ENCODE data around the gene SMKR1. TPM values are rescaled to one million over a fixed set of nuclear protein-coding genes. Genes with fewer than 3 reads are reported as not detected.
"Not testable (repeated sequence)": the region's sequence is repeated elsewhere in the genome, so short reads cannot be mapped to it uniquely, and the experiment has no call there.

The SMKR1 gene
- total RNA-seq, 1 experiment from 2014 or later: 1.4 TPM

- BruUV-seq (replicated peaks): no TSS peak
- no peak overlapping the region for H3K27ac ChIP-seq (ENCODE audit: low read length)
- no peaks in the 10 kb centered on the region for H3K36me3 ChIP-seq (ENCODE audit: control insufficient read depth, insufficient read depth, low read length)
- in situ Hi-C loops (cut with HindIII; ENCODE audit: low pct_unique_long_range_greater_than_20kb, low sequenced_read_pairs) (no loop called here), intact Hi-C loops (cut with micrococcal nuclease; ENCODE audit: unreplicated experiment) (no loop called here)
- ChIA-PET POLR2A (no interaction called here), CTCF (no interaction called here)
- no peaks in the 10 kb centered on the region for H3K27me3 ChIP-seq (ENCODE audit: control insufficient read depth, insufficient read depth, low read length)
- no peak for ATAC-seq
- DNase-seq (ENCODE audit: low read depth, low spot score): no peak
- H3K4me3 ChIP-seq (ENCODE audit: low read depth in 2 of 2, low read length in 2 of 2): no peak overlapping the region
- H3K9me3 ChIP-seq (ENCODE audit: control insufficient read depth, insufficient read depth, low read depth, low read length): no peaks in the 10 kb centered on the region
- H3K4me1 ChIP-seq (ENCODE audit: control insufficient read depth, insufficient read depth, low read length): no peaks in the 10 kb centered on the region
- TF ChIP-seq CTCF (IDR thresholded peaks at IDR 0.05) (no peak), SIN3A (IDR thresholded peaks at IDR 0.05; ENCODE audit: borderline replicate concordance, insufficient read depth, low read depth, low read length) (no peak), TCF7L2 (IDR thresholded peaks at IDR 0.05; ENCODE audit: low read depth, low read length) (no peak), POLR2AphosphoS5 (IDR thresholded peaks at IDR 0.05; ENCODE audit: low read depth, low read length) (no peak)
- TF ChIP-seq, protein P1, sequence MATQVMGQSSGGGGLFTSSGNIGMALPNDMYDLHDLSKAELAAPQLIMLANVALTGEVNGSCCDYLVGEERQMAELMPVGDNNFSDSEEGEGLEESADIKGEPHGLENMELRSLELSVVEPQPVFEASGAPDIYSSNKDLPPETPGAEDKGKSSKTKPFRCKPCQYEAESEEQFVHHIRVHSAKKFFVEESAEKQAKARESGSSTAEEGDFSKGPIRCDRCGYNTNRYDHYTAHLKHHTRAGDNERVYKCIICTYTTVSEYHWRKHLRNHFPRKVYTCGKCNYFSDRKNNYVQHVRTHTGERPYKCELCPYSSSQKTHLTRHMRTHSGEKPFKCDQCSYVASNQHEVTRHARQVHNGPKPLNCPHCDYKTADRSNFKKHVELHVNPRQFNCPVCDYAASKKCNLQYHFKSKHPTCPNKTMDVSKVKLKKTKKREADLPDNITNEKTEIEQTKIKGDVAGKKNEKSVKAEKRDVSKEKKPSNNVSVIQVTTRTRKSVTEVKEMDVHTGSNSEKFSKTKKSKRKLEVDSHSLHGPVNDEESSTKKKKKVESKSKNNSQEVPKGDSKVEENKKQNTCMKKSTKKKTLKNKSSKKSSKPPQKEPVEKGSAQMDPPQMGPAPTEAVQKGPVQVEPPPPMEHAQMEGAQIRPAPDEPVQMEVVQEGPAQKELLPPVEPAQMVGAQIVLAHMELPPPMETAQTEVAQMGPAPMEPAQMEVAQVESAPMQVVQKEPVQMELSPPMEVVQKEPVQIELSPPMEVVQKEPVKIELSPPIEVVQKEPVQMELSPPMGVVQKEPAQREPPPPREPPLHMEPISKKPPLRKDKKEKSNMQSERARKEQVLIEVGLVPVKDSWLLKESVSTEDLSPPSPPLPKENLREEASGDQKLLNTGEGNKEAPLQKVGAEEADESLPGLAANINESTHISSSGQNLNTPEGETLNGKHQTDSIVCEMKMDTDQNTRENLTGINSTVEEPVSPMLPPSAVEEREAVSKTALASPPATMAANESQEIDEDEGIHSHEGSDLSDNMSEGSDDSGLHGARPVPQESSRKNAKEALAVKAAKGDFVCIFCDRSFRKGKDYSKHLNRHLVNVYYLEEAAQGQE (IDR thresholded peaks at IDR 0.05; ENCODE audit: insufficient read depth in 1 of 2, low read depth in 2 of 2, low read length in 1 of 2): no peak
Observed at GRCh38 chr7:129531721-129532120, 29.4 kb downstream of the SMKR1 start.

- in situ Hi-C loops (cut with HindIII; ENCODE audit: low pct_unique_long_range_greater_than_20kb, low sequenced_read_pairs) (no loop called here), intact Hi-C loops (cut with micrococcal nuclease; ENCODE audit: unreplicated experiment) (no loop called here)
- Histone ChIP-seq H3K4me3 (ENCODE audit: low read depth in 2 of 2, low read length in 2 of 2) (no peak overlapping the region), H3K27me3 (ENCODE audit: control insufficient read depth, insufficient read depth, low read length) (no peaks in the 10 kb centered on the region), H3K27ac (ENCODE audit: low read length) (no peak overlapping the region), H3K9me3 (ENCODE audit: control insufficient read depth, insufficient read depth, low read depth, low read length) (no peaks in the 10 kb centered on the region), H3K4me1 (ENCODE audit: control insufficient read depth, insufficient read depth, low read length) (no peaks in the 10 kb centered on the region), H3K36me3 (ENCODE audit: control insufficient read depth, insufficient read depth, low read length) (no peaks in the 10 kb centered on the region)
- TF ChIP-seq POLR2AphosphoS5 (IDR thresholded peaks at IDR 0.05; ENCODE audit: low read depth, low read length) (no peak), CTCF (IDR thresholded peaks at IDR 0.05) (no peak), SIN3A (IDR thresholded peaks at IDR 0.05; ENCODE audit: borderline replicate concordance, insufficient read depth, low read depth, low read length) (no peak), TCF7L2 (IDR thresholded peaks at IDR 0.05; ENCODE audit: low read depth, low read length) (no peak)
- TF ChIP-seq, protein P1 (IDR thresholded peaks at IDR 0.05; ENCODE audit: insufficient read depth in 1 of 2, low read depth in 2 of 2, low read length in 1 of 2): no peak
- ChIA-PET CTCF (no interaction called here), POLR2A (interaction anchor here (0.5 kb wide), 1 partner anchor 14 kb away, joined by 4 read pairs; no protein-coding TSS in a partner anchor)
- no peak for DNase-seq (ENCODE audit: low read depth, low spot score)
- no peak for ATAC-seq
- no TSS peak for BruUV-seq (replicated peaks)
Observed at GRCh38 chr7:129532375-129532774, 30.0 kb downstream of the SMKR1 start.

- CTCF ChIA-PET; H3K27me3 ChIP-seq (ENCODE audit: control insufficient read depth, insufficient read depth, low read length); H3K4me3 ChIP-seq (ENCODE audit: low read depth in 2 of 2, low read length in 2 of 2); in situ Hi-C loops (cut with HindIII; ENCODE audit: low pct_unique_long_range_greater_than_20kb, low sequenced_read_pairs); ATAC-seq; H3K36me3 ChIP-seq (ENCODE audit: control insufficient read depth, insufficient read depth, low read length); DNase-seq (ENCODE audit: low read depth, low spot score); H3K4me1 ChIP-seq (ENCODE audit: control insufficient read depth, insufficient read depth, low read length); H3K9me3 ChIP-seq (ENCODE audit: control insufficient read depth, insufficient read depth, low read depth, low read length); intact Hi-C loops (cut with micrococcal nuclease; ENCODE audit: unreplicated experiment); H3K27ac ChIP-seq (ENCODE audit: low read length); BruUV-seq (replicated peaks); POLR2A ChIA-PET: not testable (repeated sequence)
Observed at GRCh38 chr7:129534558-129535274, 32.4 kb downstream of the SMKR1 start.

All from Panc1 (cell line).